HepG2 (cell line): ENCODE data around the gene OSBPL1A. TPM values are rescaled to one million over a fixed set of nuclear protein-coding genes. Genes with fewer than 3 reads are reported as not detected.

Experiments used
- ARNTL ChIP-seq: sonication (generic); formaldehyde crosslinking; IDR thresholded peaks from 2 replicates; pipeline ENCODE4 v1.4.0; 2020; ENCODE audit warnings: mild to moderate bottlenecking, missing genetic modification reagents
- FOXO4 ChIP-seq: sonication (generic); formaldehyde crosslinking; conservative IDR thresholded peaks from 2 replicates; pipeline ENCODE4 v1.8.1; 2023; ENCODE audit warnings: missing genetic modification reagents
- GATAD2A ChIP-seq: IDR thresholded peaks from 2 replicates; pipeline ENCODE4 v1.6.1; 2016
- HBP1 ChIP-seq: IDR thresholded peaks from 2 replicates; pipeline ENCODE4 v1.6.1; 2016; ENCODE audit warnings: low read depth, control low read depth
- HNF4A ChIP-seq: sonication (generic); formaldehyde crosslinking; IDR thresholded peaks from 2 replicates; pipeline ENCODE4 v1.4.0; 2020; ENCODE audit warnings: missing genetic modification reagents
- HOXA5 ChIP-seq: sonication (generic); formaldehyde crosslinking; IDR thresholded peaks from 2 replicates; pipeline ENCODE4 v1.4.0; 2020; ENCODE audit warnings: missing genetic modification reagents
- HOXA9 ChIP-seq: sonication (generic); formaldehyde crosslinking; IDR thresholded peaks from 2 replicates; pipeline ENCODE4 v1.8.1; 2022; ENCODE audit warnings: missing genetic modification reagents, mild to moderate bottlenecking, moderate library complexity, borderline replicate concordance
- JDP2 ChIP-seq: sonication (generic); formaldehyde crosslinking; IDR thresholded peaks from 2 replicates; pipeline ENCODE4 v1.8.1; 2022; ENCODE audit warnings: missing genetic modification reagents, borderline replicate concordance
- MLLT10 ChIP-seq: sonication (generic); formaldehyde crosslinking; IDR thresholded peaks from 2 replicates; pipeline ENCODE4 v1.4.0; 2020; ENCODE audit warnings: missing genetic modification reagents
- PRDM10 ChIP-seq: sonication (generic); formaldehyde crosslinking; IDR thresholded peaks from 2 replicates; pipeline ENCODE4 v1.4.0; 2020; ENCODE audit warnings: low read depth, missing genetic modification reagents
- RNF219 ChIP-seq: sonication (generic); formaldehyde crosslinking; IDR thresholded peaks from 2 replicates; pipeline ENCODE4 v1.5.0; 2020; ENCODE audit warnings: mild to moderate bottlenecking, missing genetic modification reagents
- SIX4 ChIP-seq: sonication (generic); formaldehyde crosslinking; IDR thresholded peaks from 2 replicates; pipeline ENCODE4 v1.4.0; 2020; ENCODE audit warnings: missing genetic modification reagents
- SP5 ChIP-seq: IDR thresholded peaks from 2 replicates; pipeline ENCODE4 v1.6.1; 2016; ENCODE audit warnings: low read depth, borderline replicate concordance
- TEAD2 ChIP-seq: sonication (generic); formaldehyde crosslinking; IDR thresholded peaks from 2 replicates; pipeline ENCODE4 v1.9.0; 2021; ENCODE audit warnings: missing genetic modification reagents
- U2AF1 ChIP-seq: fragments of 200-400 bp; formaldehyde crosslinking; optimal IDR thresholded peaks from 2 replicates; pipeline ENCODE3; 2017; ENCODE audit warnings: mild to moderate bottlenecking, low read depth, low read length
- ZBTB38 ChIP-seq: sonication (generic); formaldehyde crosslinking; IDR thresholded peaks from 2 replicates; pipeline ENCODE4 v1.5.1; 2020; ENCODE audit warnings: mild to moderate bottlenecking, missing genetic modification reagents
- ZNF10 ChIP-seq: sonication (generic); formaldehyde crosslinking; IDR thresholded peaks from 2 replicates; pipeline ENCODE4 v1.4.0; 2020; ENCODE audit warnings: mild to moderate bottlenecking, low read depth, missing genetic modification reagents, borderline replicate concordance
- ZNF138 ChIP-seq: sonication (generic); formaldehyde crosslinking; IDR thresholded peaks from 2 replicates; pipeline ENCODE4 v1.5.0; 2020; ENCODE audit warnings: mild to moderate bottlenecking, low read depth, missing genetic modification reagents
- ZNF20 ChIP-seq: sonication (generic); formaldehyde crosslinking; IDR thresholded peaks from 2 replicates; pipeline ENCODE4 v1.4.0; 2020; ENCODE audit warnings: mild to moderate bottlenecking, moderate library complexity, missing genetic modification reagents
- ZNF264 ChIP-seq: sonication (generic); formaldehyde crosslinking; IDR thresholded peaks from 2 replicates; pipeline ENCODE4 v1.4.0; 2020; ENCODE audit warnings: missing genetic modification reagents
- ZNF317 ChIP-seq: sonication (generic); formaldehyde crosslinking; IDR thresholded peaks from 2 replicates; pipeline ENCODE4 v1.5.0; 2020; ENCODE audit warnings: mild to moderate bottlenecking, missing genetic modification reagents
- ZNF605 ChIP-seq: sonication (generic); formaldehyde crosslinking; IDR thresholded peaks from 2 replicates; pipeline ENCODE4 v1.8.0; 2022; ENCODE audit warnings: mild to moderate bottlenecking, missing genetic modification reagents
- ZNF644 ChIP-seq: IDR thresholded peaks from 2 replicates; pipeline ENCODE4 v1.6.1; 2016; ENCODE audit warnings: low read depth
- ZNF768 ChIP-seq: sonication (generic); formaldehyde crosslinking; IDR thresholded peaks from 2 replicates; pipeline ENCODE4 v1.4.0; 2020; ENCODE audit warnings: missing genetic modification reagents
- polyA plus RNA-seq, 8 experiments: library from polyadenylated mRNA; depleted of rRNA in 3 of 8; stranded (reverse) in 7 of 8; unstranded in 1 of 8; fragments of >200 nt; fragmentation: Illumina TruSeq in 4 of 8; extraction: Trizol in 4 of 8; gene quantifications; 2 replicates each; pipeline versions ENCODE4 v1.2.1 to v1.2.3, GENCODE V29; 2011 to 2016; ENCODE audit warnings: low read depth in 4 of 8, missing spikeins in 1 of 8, mixed read lengths in 1 of 8; ENCODE audit not compliant: insufficient read depth in 1 of 8
- total RNA-seq, 5 experiments: library from RNA; depleted of rRNA; stranded (reverse); fragments of >200 nt; fragmentation: Illumina TruSeq; extraction: Trizol; gene quantifications; 2 replicates each; pipeline ENCODE4 v1.2.3, GENCODE V29; 2016; ENCODE audit warnings: low read depth in 1 of 5

The OSBPL1A gene
- total and polyA plus RNA-seq, 2 of the 13 experiments (the other 11 are each of a cell fraction or from before 2014, with no cell fraction given) = 0.02 TPM; not detected in 1

- 0 out of 2 replicates have a peak, but pooled peaks have one; percentile 23 for TF ChIP-seq ARNTL (CRISPR knock-in tag)
- TF ChIP-seq JDP2 = no peak
- no peak for TF ChIP-seq U2AF1
- TF ChIP-seq TEAD2 (CRISPR knock-in tag) = no peak
- no peak for TF ChIP-seq ZNF605 (CRISPR knock-in tag)
- TF ChIP-seq ZNF768 (CRISPR knock-in tag) = no peak
- no peak for TF ChIP-seq ZNF138 (CRISPR knock-in tag)
- TF ChIP-seq FOXO4 (CRISPR knock-in tag) = no peak
- TF ChIP-seq RNF219 (CRISPR knock-in tag) = no peak
- TF ChIP-seq HBP1 (CRISPR knock-in tag) = no peak
- TF ChIP-seq HOXA9 (CRISPR knock-in tag) = no peak
- TF ChIP-seq SIX4 (CRISPR knock-in tag) = no peak
- TF ChIP-seq GATAD2A (CRISPR knock-in tag) = peak; percentile 39; the same call in 1 of the 2 replicates
- TF ChIP-seq ZNF317 (CRISPR knock-in tag) = no peak
- no peak for TF ChIP-seq MLLT10 (CRISPR knock-in tag)
- no peak for TF ChIP-seq SP5 (CRISPR knock-in tag)
- no peak for TF ChIP-seq PRDM10 (CRISPR knock-in tag)
- no peak for TF ChIP-seq ZNF10
- no peak for TF ChIP-seq ZNF644 (CRISPR knock-in tag)
- no peak for TF ChIP-seq ZNF264 (CRISPR knock-in tag)
- no peak for TF ChIP-seq ZBTB38
- no peak; the same call in 1 of the 2 replicates for TF ChIP-seq HNF4A (CRISPR knock-in tag)
- TF ChIP-seq HOXA5 (CRISPR knock-in tag) = no peak
- no peak for TF ChIP-seq ZNF20 (CRISPR knock-in tag)
These were observed 282.6 kb downstream of the OSBPL1A start (continued) for GRCh38 chr18:24114924-24115549.
